ENCODE data around the gene FH.

GRCh38 chr1:241560146-241560848, 40.7 kb upstream of the FH start:
- TF ChIP-seq CTCF (IDR thresholded peaks at IDR 0.05) (no peak), POLR2A (IDR thresholded peaks at IDR 0.05; ENCODE audit: low read depth) (no peak), POLR2AphosphoS5 (IDR thresholded peaks at IDR 0.05) (no peak)

All from esophagus muscularis mucosa (tissue), 3 donors.